RWPE1 (cell line): ENCODE measurements around the gene MCOLN1.

Experiments used
- CTCF ChIA-PET: fragments of 350-600 bp; sonication (Branson Sonifier 250); formaldehyde crosslinking; extraction: SDS; loops from one replicate; lab custom pipeline; 2021; lab: Yijun Ruan, JAX
- POLR2A ChIA-PET: fragments of 400-600 bp; formaldehyde crosslinking; extraction: SDS; loops from one replicate; lab custom pipeline; 2020; ENCODE audit warnings: antibody characterized with exemption; ENCODE audit not compliant: low non-redundant PET; lab: Yijun Ruan, JAX
- DNase-seq: peaks from one replicate; pipeline ENCODE4 v3.0.0; 2012; ENCODE audit warnings: low spot score
- H3K27ac ChIP-seq: fragments of 450-650 bp; 2 replicates; pipeline ENCODE4 v1.5.1; 2017
- CTCF ChIP-seq: fragments of 450-650 bp; conservative IDR thresholded peaks from 2 replicates; pipeline ENCODE4 v1.5.1; 2017; ENCODE audit warnings: low read depth, mild to moderate bottlenecking

The MCOLN1 gene

GRCh38 chr19:7516333-7516732, 6.1 kb upstream of the MCOLN1 start:
- no peak for TF ChIP-seq CTCF
- ChIA-PET CTCF (no interaction called here), POLR2A (interaction anchor here (0.5 kb wide), 1 partner anchor 133 kb away, joined by 3 read pairs; no protein-coding TSS in a partner anchor)
- DNase-seq = no peak
- peak overlapping the region; percentile 78 for H3K27ac ChIP-seq

GRCh38 chr19:7516878-7517277, 5.5 kb upstream of the MCOLN1 start:
- DNase-seq = no peak
- H3K27ac ChIP-seq = peak overlapping the region; percentile 78
- ChIA-PET POLR2A (interaction anchor here (0.5 kb wide), 1 partner anchor 134 kb away, joined by 3 read pairs; no protein-coding TSS in a partner anchor), CTCF (interaction anchor here (1.2 kb wide), 1 partner anchor 20 kb away, joined by 5 read pairs; a partner anchor contains a TSS)
- TF ChIP-seq CTCF = no peak

- H3K27ac ChIP-seq = no peak overlapping the region
- TF ChIP-seq CTCF = no peak
- POLR2A ChIA-PET = interaction anchor here (0.8 kb wide), 1 partner anchor 37 kb away, joined by 13 read pairs; no protein-coding TSS in a partner anchor
- no peak for DNase-seq
- CTCF ChIA-PET = no interaction called here
Observed at GRCh38 chr19:7519361-7520130, 2.9 kb upstream of the MCOLN1 start.

- no peak for DNase-seq
- H3K27ac ChIP-seq = peak overlapping the region; percentile 15; the same call in 1 of the 2 replicates
- TF ChIP-seq CTCF = no peak
- POLR2A ChIA-PET = interaction anchor here (0.6 to 0.8 kb wide), 2 partner anchors 37 to 56 kb away, joined by 3 to 13 read pairs; no protein-coding TSS in a partner anchor
- CTCF ChIA-PET = no interaction called here
Observed at GRCh38 chr19:7520131-7521051, 2.0 kb upstream of the MCOLN1 start.

GRCh38 chr19:7521551-7522071, 813 bp upstream of the MCOLN1 start:
- ChIA-PET POLR2A (interaction anchor here (1.2 kb wide), 1 partner anchor 13 kb away, joined by 11 read pairs; no protein-coding TSS in a partner anchor), CTCF (no interaction called here)

More at GRCh38 chr19:7521551-7522071, 813 bp upstream of the MCOLN1 start:
- TF ChIP-seq CTCF = no peak
- peak overlapping the region; percentile 75 for H3K27ac ChIP-seq
- DNase-seq = no peak
